Endothelial cell of umbilical vein (primary cell): Measurements from ENCODE around the gene SPTLC3. TPM values are rescaled to one million over a fixed set of nuclear protein-coding genes. Genes with fewer than 3 reads are reported as not detected.

Experiments
- BruUV-seq: library from RNA; stranded (reverse); fragments of 400-500 nt; replicated peaks from 2 replicates; lab custom pipeline; 2021; lab: Mats Ljungman, UMichigan
- CTCF ChIA-PET: fragments of 300-600, 350-600 bp; sonication (Branson Sonifier 250); formaldehyde crosslinking; loops from one replicate; lab custom pipeline; 2021; ENCODE audit warnings: antibody characterized with exemption, inconsistent platforms; lab: Charles Lee
- POLR2A ChIA-PET: fragments of 300-600, 350-600 bp; sonication (Branson Sonifier 250); formaldehyde crosslinking; loops from one replicate; lab custom pipeline; 2021; ENCODE audit warnings: antibody characterized with exemption, inconsistent platforms; lab: Charles Lee
- DNase-seq: peaks from one replicate; pipeline ENCODE4 v3.0.0-alpha.2; 2011; ENCODE audit warnings: low read depth, low spot score
- FAIRE-seq: peaks from 2 replicates; lab custom pipeline; 2011; peaks lifted over from hg19 to GRCh38; lab: Jason Lieb, UNC
- H2AFZ ChIP-seq: 2 replicates; pipeline ENCODE4 v1.6.0; 2012; ENCODE audit warnings: low read depth, low read length, control low read depth, inconsistent platforms
- H3K27ac ChIP-seq: 2 replicates; pipeline ENCODE4 v1.5.1; 2011; ENCODE audit warnings: low read depth, mild to moderate bottlenecking, control low read depth, low read length, moderate library complexity; ENCODE audit not compliant: insufficient read depth
- H3K27me3 ChIP-seq, 2 experiments: 2 replicates each; pipeline versions ENCODE4 v1.6.0 to v1.6.1; 2011; ENCODE audit warnings: low read length in 2 of 2, mixed read lengths in 1 of 2; ENCODE audit not compliant: control insufficient read depth in 2 of 2, insufficient read depth in 2 of 2
- H3K36me3 ChIP-seq, 2 experiments: 2 replicates in 1 of 2; 3 replicates in 1 of 2; pipeline ENCODE4 v1.5.1; 2011; ENCODE audit warnings: low read length in 2 of 2, mild to moderate bottlenecking in 1 of 2, moderate library complexity in 1 of 2; ENCODE audit not compliant: control insufficient read depth in 2 of 2, insufficient read depth in 2 of 2; ENCODE audit errors: extremely low read depth in 1 of 2
- H3K4me1 ChIP-seq: 3 replicates; pipeline ENCODE4 v1.5.1; 2011; ENCODE audit warnings: mild to moderate bottlenecking, low read length; ENCODE audit not compliant: control insufficient read depth, insufficient read depth; ENCODE audit errors: extremely low read depth
- H3K4me2 ChIP-seq: 2 replicates; pipeline ENCODE4 v1.6.1; 2011; ENCODE audit warnings: low read length, control low read depth, mixed read lengths; ENCODE audit not compliant: insufficient read depth
- H3K4me3 ChIP-seq, 3 experiments: fragments of 200-600 bp in 1 of 3; sonication (generic), shearing (Covaris generic) in 1 of 3; replicated peaks in 1 of 3; 2 replicates each; pipeline ENCODE4 v1.5.1; 2011 to 2016; ENCODE audit warnings: control low read depth in 3 of 3, low read length in 3 of 3, mild to moderate bottlenecking in 2 of 3, inconsistent platforms in 1 of 3, low read depth in 1 of 3, moderate library complexity in 1 of 3; ENCODE audit not compliant: insufficient read depth in 1 of 3
- H3K79me2 ChIP-seq: 2 replicates; pipeline ENCODE4 v1.6.0; 2012; ENCODE audit warnings: low read length, inconsistent platforms; ENCODE audit not compliant: control insufficient read depth, insufficient read depth
- H3K9ac ChIP-seq: replicated peaks from 2 replicates; pipeline ENCODE3; 2011; ENCODE audit warnings: low read length, control low read depth; ENCODE audit not compliant: insufficient read depth; ENCODE audit errors: extremely low read depth
- H3K9me1 ChIP-seq: replicated peaks from 3 replicates; pipeline ENCODE4 v1.6.0; 2011; ENCODE audit warnings: mild to moderate bottlenecking, low read length; ENCODE audit not compliant: control insufficient read depth, insufficient read depth; ENCODE audit errors: extremely low read depth
- H3K9me3 ChIP-seq: replicated peaks from 2 replicates; pipeline ENCODE4 v1.5.1; 2012; ENCODE audit warnings: low read length, inconsistent platforms; ENCODE audit not compliant: control insufficient read depth, insufficient read depth
- H4K20me1 ChIP-seq: replicated peaks from 2 replicates; pipeline ENCODE3; 2011; ENCODE audit warnings: mild to moderate bottlenecking, low read length; ENCODE audit not compliant: control insufficient read depth, insufficient read depth; ENCODE audit errors: extremely low read depth
- CTCF ChIP-seq, 2 donors: IDR thresholded peaks; 1 replicate in 1 of 2; 2 replicates in 1 of 2; pipeline ENCODE4 v1.5.1; 2011; ENCODE audit warnings: low read length in 2 of 2, mild to moderate bottlenecking in 2 of 2, moderate library complexity in 2 of 2, control low read depth in 1 of 2, inconsistent platforms in 1 of 2, low read depth in 1 of 2; ENCODE audit not compliant: insufficient read depth in 1 of 2; ENCODE audit errors: extremely low read depth in 1 of 2
- EZH2 ChIP-seq: IDR thresholded peaks from 2 replicates; pipeline ENCODE4 v1.6.1; 2012; ENCODE audit warnings: borderline replicate concordance, low read depth, mild to moderate bottlenecking, moderate library complexity, low read length, inconsistent platforms; ENCODE audit not compliant: severe bottlenecking
- FOS ChIP-seq: IDR thresholded peaks from 2 replicates; pipeline ENCODE4 v1.6.1; 2011; ENCODE audit warnings: mild to moderate bottlenecking, low read length, moderate library complexity, borderline replicate concordance; ENCODE audit not compliant: insufficient read depth
- GATA2 ChIP-seq: IDR thresholded peaks from 2 replicates; pipeline ENCODE4 v1.7.0; 2011; ENCODE audit warnings: low read depth, mild to moderate bottlenecking, moderate library complexity, mixed read lengths, low read length; ENCODE audit not compliant: insufficient read length, insufficient read depth
- JUN ChIP-seq: IDR thresholded peaks from 2 replicates; pipeline ENCODE4 v1.6.1; 2011; ENCODE audit warnings: borderline replicate concordance, low read depth; ENCODE audit not compliant: insufficient read length, insufficient read depth
- MAX ChIP-seq: IDR thresholded peaks from 2 replicates; pipeline ENCODE4 v1.6.1; 2011; ENCODE audit not compliant: insufficient read depth, insufficient read length
- MYC ChIP-seq: IDR thresholded peaks from one replicate; pipeline ENCODE4 v1.6.1; 2011; ENCODE audit warnings: mild to moderate bottlenecking, low read depth, low read length
- POLR2A ChIP-seq: IDR thresholded peaks from 2 replicates; pipeline ENCODE4 v1.6.1; 2012; ENCODE audit warnings: low read depth, mild to moderate bottlenecking, control low read depth, low read length
- POLR2AphosphoS5 ChIP-seq: IDR thresholded peaks from 2 replicates; pipeline ENCODE4 v1.6.1; 2012; ENCODE audit warnings: low read depth, mild to moderate bottlenecking, control low read depth, low read length, moderate library complexity; ENCODE audit not compliant: insufficient read depth
- dilution Hi-C: fragments of 300-500 bp; cut with MboI; formaldehyde crosslinking; loops from one replicate; pipeline ENCODE4 v1.15.0; 2019; ENCODE audit warnings: low sequenced_read_pairs; ENCODE audit not compliant: extremely low pct_ligation_motif_present
- intact Hi-C: fragments of 100-400 bp; cut with micrococcal nuclease; formaldehyde crosslinking; loops from one replicate; pipeline ENCODE4 v1.10.0; 2022
- polyA plus RNA-seq, 4 experiments: library from polyadenylated mRNA; depleted of rRNA in 3 of 4; stranded (reverse) in 3 of 4; unstranded in 1 of 4; fragments of >200 nt; gene quantifications; 2 replicates each; pipeline versions ENCODE4 v1.2.1 to v1.2.3, GENCODE V29; 2011 to 2012; ENCODE audit warnings: missing spikeins in 1 of 4
- total RNA-seq: library from RNA; stranded (reverse); gene quantifications from 2 replicates; pipeline ENCODE4 v1.2.3, GENCODE V29; 2021

Gene SPTLC3
- total and polyA plus RNA-seq, 2 donors (not counting 3 experiments of a cell fraction or from before 2014, with no cell fraction given) = 0.29 to 0.35 TPM

GRCh38 chr20:13037727-13038126, 29.0 kb downstream of the SPTLC3 start:
- no peak overlapping the region for H3K9ac ChIP-seq
- intact Hi-C loops (loop anchor here (5.0 kb wide), 1 partner anchor 45 kb away; no protein-coding TSS in a partner anchor), dilution Hi-C loops (no loop called here)
- ChIA-PET CTCF (interaction anchor here (1.3 kb wide), 1 partner anchor 13 kb away, joined by 4 read pairs; no protein-coding TSS in a partner anchor), POLR2A (no interaction called here)
- H3K9me1 ChIP-seq = no peaks in the 10 kb centered on the region
- no peaks in the 10 kb centered on the region for H3K4me1 ChIP-seq
- no peaks in the 10 kb centered on the region for H3K27me3 ChIP-seq
- DNase-seq = no peak
- no peaks in the 10 kb centered on the region for H3K79me2 ChIP-seq
- no peak for TF ChIP-seq CTCF (IDR thresholded peaks at IDR 0.05; ENCODE audit: extremely low read depth in 1 of 2, insufficient read depth in 1 of 2, low read depth in 1 of 2, low read length in 2 of 2)
- TF ChIP-seq FOS = peak; percentile 35
- no peak overlapping the region for H3K27ac ChIP-seq
- H3K4me2 ChIP-seq = no peak overlapping the region
- no peak for FAIRE-seq
- H3K9me3 ChIP-seq = no peaks in the 10 kb centered on the region
- BruUV-seq = no TSS peak
- no peak overlapping the region for H2AFZ ChIP-seq
- no peaks in the 10 kb centered on the region for H3K36me3 ChIP-seq
- H4K20me1 ChIP-seq = no peaks in the 10 kb centered on the region
- no peak overlapping the region for H3K4me3 ChIP-seq

- Histone ChIP-seq H3K4me3 (no peak overlapping the region), H3K27me3 (no peaks in the 10 kb centered on the region), H3K79me2 (no peaks in the 10 kb centered on the region), H3K9me1 (no peaks in the 10 kb centered on the region), H2AFZ (no peak overlapping the region), H4K20me1 (no peaks in the 10 kb centered on the region), H3K4me2 (no peak overlapping the region), H3K9me3 (no peaks in the 10 kb centered on the region), H3K4me1 (no peaks in the 10 kb centered on the region), H3K27ac (no peak overlapping the region), H3K9ac (no peak overlapping the region), H3K36me3 (no peaks in the 10 kb centered on the region)
- POLR2A ChIA-PET = no interaction called here
- no peak for FAIRE-seq
- CTCF ChIA-PET = interaction anchor here (1.8 kb wide), 1 partner anchor 12 kb away, joined by 4 read pairs; no protein-coding TSS in a partner anchor
- no TSS peak for BruUV-seq
- TF ChIP-seq CTCF (IDR thresholded peaks at IDR 0.05; ENCODE audit: extremely low read depth in 1 of 2, insufficient read depth in 1 of 2, low read depth in 1 of 2, low read length in 2 of 2) (no peak), POLR2A (no peak), MYC (no peak), POLR2AphosphoS5 (no peak), JUN (no peak), EZH2 (no peak), FOS (no peak), GATA2 (no peak), MAX (no peak)
- DNase-seq = no peak
- intact Hi-C loops = no loop called here
- dilution Hi-C loops = no loop called here
Measured at GRCh38 chr20:13041574-13042457, 33.0 kb downstream of the SPTLC3 start.
